GM12878 (cell line): ENCODE measurements around the gene CACNA1A. TPM values are rescaled to one million over a fixed set of nuclear protein-coding genes. Genes with fewer than 3 reads are reported as not detected.

Experiments used
- ATAC-seq: fragments of 200-7000 bp; cut with Tn5 transposase; 3 replicates; pipeline ENCODE4 v1.9.1; 2020; ENCODE audit warnings: mild to moderate bottlenecking, moderate library complexity
- BruUV-seq: library from RNA; stranded (reverse); fragments of 400-500 nt; replicated peaks from 2 replicates; lab custom pipeline; 2021; lab: Mats Ljungman, UMichigan
- CTCF ChIA-PET: fragments of 300-600 bp; sonication (Branson Sonifier 250); formaldehyde crosslinking; extraction: SDS; loops from one replicate; lab custom pipeline; 2021; ENCODE audit warnings: inconsistent platforms; lab: Yijun Ruan, JAX
- POLR2A ChIA-PET: fragments of 350-600 bp; formaldehyde crosslinking; extraction: SDS; loops from one replicate; lab custom pipeline; 2021; ENCODE audit warnings: inconsistent platforms; lab: Charles Lee
- RAD21 ChIA-PET: fragments of 300-600 bp; sonication (Branson Sonifier 250); formaldehyde crosslinking; loops from one replicate; lab custom pipeline; 2023; ENCODE audit warnings: antibody characterized with exemption; ENCODE audit not compliant: unreplicated experiment; lab: Charles Lee
- SMC1A ChIA-PET: fragments of 300-600 bp; sonication (Branson Sonifier 250); formaldehyde crosslinking; loops from one replicate; lab custom pipeline; 2023; ENCODE audit not compliant: unreplicated experiment, uncharacterized antibody; lab: Charles Lee
- DNase-seq: peaks from one replicate; pipeline ENCODE4 v3.0.0-alpha.2; 2011; ENCODE audit warnings: low read depth, low spot score
- FAIRE-seq: peaks from 3 replicates; lab custom pipeline; 2011; peaks lifted over from hg19 to GRCh38; lab: Jason Lieb, UNC
- H2AFZ ChIP-seq: 2 replicates; pipeline ENCODE4 v1.6.0; 2011; ENCODE audit warnings: low read depth, low read length, control low read depth; ENCODE audit not compliant: control insufficient read depth
- H3K27ac ChIP-seq: 2 replicates; pipeline ENCODE4 v1.5.1; 2011; ENCODE audit warnings: control low read depth; ENCODE audit not compliant: control insufficient read depth, insufficient read depth
- H3K27me3 ChIP-seq, 2 experiments: replicated peaks in 1 of 2; 2 replicates each; pipeline versions ENCODE4 v1.6.0 to v1.6.1; 2011; ENCODE audit warnings: low read length in 1 of 2; ENCODE audit not compliant: control insufficient read depth in 2 of 2, insufficient read depth in 2 of 2
- H3K36me3 ChIP-seq, 2 experiments: 2 replicates each; pipeline ENCODE4 v1.5.1; 2011; ENCODE audit warnings: low read length in 1 of 2; ENCODE audit not compliant: control insufficient read depth in 2 of 2, insufficient read depth in 2 of 2
- H3K4me1 ChIP-seq: 2 replicates; pipeline ENCODE4 v1.6.1; 2011; ENCODE audit warnings: mild to moderate bottlenecking, low read length, moderate library complexity, mixed read lengths; ENCODE audit not compliant: control insufficient read depth, insufficient read depth
- H3K4me2 ChIP-seq: 2 replicates; pipeline ENCODE4 v1.6.0; 2011; ENCODE audit warnings: control low read depth; ENCODE audit not compliant: control insufficient read depth, insufficient read depth
- H3K4me3 ChIP-seq: fragments of 200-600 bp; sonication (generic); 2 replicates; pipeline ENCODE4 v1.5.1; 2016
- H3K79me2 ChIP-seq: 2 replicates; pipeline ENCODE4 v1.6.0; 2011; ENCODE audit warnings: low read length; ENCODE audit not compliant: control insufficient read depth, insufficient read depth
- H3K9ac ChIP-seq: 2 replicates; pipeline ENCODE4 v1.8.0; 2011; ENCODE audit warnings: low read length, control low read depth, mixed read lengths; ENCODE audit not compliant: control insufficient read depth, insufficient read depth
- H3K9me3 ChIP-seq: replicated peaks from 3 replicates; pipeline ENCODE4 v1.5.1; 2011; ENCODE audit warnings: mild to moderate bottlenecking, low read length; ENCODE audit not compliant: control insufficient read depth, insufficient read depth
- H4K20me1 ChIP-seq: 2 replicates; pipeline ENCODE4 v1.6.0; 2011; ENCODE audit not compliant: control insufficient read depth, insufficient read depth
- ATF2 ChIP-seq: IDR thresholded peaks from 2 replicates; pipeline ENCODE4 v1.6.1; 2012; ENCODE audit warnings: low read length, inconsistent platforms
- BCL3 ChIP-seq: IDR thresholded peaks from 2 replicates; pipeline ENCODE4 v1.6.1; 2011; ENCODE audit warnings: borderline replicate concordance, low read depth, mild to moderate bottlenecking, moderate library complexity, low read length; ENCODE audit not compliant: insufficient read depth, poor library complexity, severe bottlenecking
- BCLAF1 ChIP-seq: fragments of 450-650 bp; IDR thresholded peaks from 2 replicates; pipeline ENCODE4 v1.6.1; 2017; ENCODE audit warnings: antibody characterized with exemption, mild to moderate bottlenecking, moderate library complexity
- E2F8 ChIP-seq: fragments of 450-650 bp; IDR thresholded peaks from 2 replicates; pipeline ENCODE4 v1.6.1; 2018; ENCODE audit warnings: mild to moderate bottlenecking, low read depth, moderate library complexity; ENCODE audit not compliant: partially characterized antibody
- EED ChIP-seq: sonication (generic); IDR thresholded peaks from 2 replicates; pipeline ENCODE4 v1.6.1; 2016; ENCODE audit warnings: antibody characterized with exemption, low read depth
- HCFC1 ChIP-seq: fragments of 150-350 bp; IDR thresholded peaks from 2 replicates; pipeline ENCODE4 v1.6.1; 2014; ENCODE audit warnings: low read length
- MXI1 ChIP-seq: fragments of 150-350 bp; IDR thresholded peaks from 2 replicates; pipeline ENCODE4 v1.6.1; 2011; ENCODE audit warnings: low read depth, mild to moderate bottlenecking, inconsistent platforms, low read length, improper control_type of control experiment
- RUNX3 ChIP-seq: IDR thresholded peaks from 2 replicates; pipeline ENCODE4 v1.6.1; 2012; ENCODE audit warnings: low read length, inconsistent platforms
- ZNF592 ChIP-seq: fragments of 450-650 bp; IDR thresholded peaks from 2 replicates; pipeline ENCODE4 v1.6.1; 2017; ENCODE audit warnings: mild to moderate bottlenecking, moderate library complexity
- ZZZ3 ChIP-seq: IDR thresholded peaks from 2 replicates; pipeline ENCODE4 v1.6.1; 2011; ENCODE audit warnings: low read depth; ENCODE audit not compliant: control insufficient read depth, insufficient read length
- WGBS: methylation state at CpG from one replicate; pipeline ENCODE4 v1.1.6; 2016; ENCODE audit warnings: low lambda C conversion rate; ENCODE audit not compliant: insufficient replicate concordance, insufficient coverage; ENCODE audit errors: missing lambda C conversion rate; 5-methylcytosine and 5-hydroxymethylcytosine counted together
- in situ Hi-C: fragments of 300-500 bp; cut with MboI; formaldehyde crosslinking; loops from 9 replicates; pipeline ENCODE4 v1.14.3; 2018; ENCODE audit warnings: mixed read lengths
- intact Hi-C: fragments of 100-400 bp; cut with micrococcal nuclease; formaldehyde crosslinking; loops from one replicate; pipeline ENCODE4 v1.14.2; 2022; ENCODE audit not compliant: unreplicated experiment
- polyA plus RNA-seq, 11 experiments: library from polyadenylated mRNA; depleted of rRNA in 4 of 11; unstranded in 6 of 11; stranded (reverse) in 5 of 11; fragments of >200 nt; fragmentation: Nextera tagmentation in 4 of 11; fragmentation: Illumina TruSeq in 1 of 11; extraction: Ambion mirVana in 4 of 11; extraction: Trizol in 1 of 11; gene quantifications; 1 replicate in 1 of 11; 2 replicates in 10 of 11; pipeline versions ENCODE4 v1.2.1 to v1.2.3, GENCODE V29; 2011 to 2016; ENCODE audit warnings: inconsistent platforms in 2 of 11, missing spikeins in 2 of 11, low read depth in 1 of 11
- total RNA-seq, 4 experiments: library from RNA; depleted of rRNA in 3 of 4; stranded (reverse); fragments of >200 nt in 3 of 4; fragmentation: Illumina TruSeq in 1 of 4; extraction: Trizol in 1 of 4; gene quantifications; 2 replicates each; pipeline versions ENCODE4 v1.2.1 to v1.2.3, GENCODE V29; 2013 to 2021

The CACNA1A gene
- total and polyA plus RNA-seq, 10 of the 15 experiments (the other 5 are each of a cell fraction or from before 2014, with no cell fraction given) = 1.1 to 4.4 (median 2.5) TPM

- ATAC-seq (no peak), FAIRE-seq (no peak), DNase-seq (no peak)
- Histone ChIP-seq H3K9me3 (no peaks in the 10 kb centered on the region; the same call in 2 of the 3 replicates), H3K4me1 (no peaks in the 10 kb centered on the region), H3K4me2 (no peak overlapping the region), H3K79me2 (no peaks in the 10 kb centered on the region), H2AFZ (no peak overlapping the region), H3K4me3 (no peak overlapping the region), H3K27ac (no peak overlapping the region), H3K36me3 (no peaks in the 10 kb centered on the region), H3K9ac (no peak overlapping the region), H4K20me1 (no peaks in the 10 kb centered on the region), H3K27me3 (peaks cover 0 to 2% of the 10 kb centered on the region in 2 experiments; a peak in 2 of 4 replicates)
- 26% methylated on average over 19 of the region's 20 CpGs for WGBS
- POLR2A ChIA-PET = interaction anchor here (0.6 kb wide), 1 partner anchor 95 kb away, joined by 3 read pairs; no protein-coding TSS in a partner anchor
- RAD21 ChIA-PET = no interaction called here
- no TSS peak for BruUV-seq
- SMC1A ChIA-PET = no interaction called here
- intact Hi-C loops (no loop called here), in situ Hi-C loops (no loop called here)
- CTCF ChIA-PET = no interaction called here
- TF ChIP-seq ATF2 = no peak
- no peak for TF ChIP-seq ZZZ3
- no peak for TF ChIP-seq EED
- TF ChIP-seq ZNF592 = no peak
- TF ChIP-seq E2F8 = no peak
- TF ChIP-seq MXI1 = no peak
- TF ChIP-seq HCFC1 = no peak
- no peak for TF ChIP-seq BCLAF1
- no peak for TF ChIP-seq RUNX3
- no peak for TF ChIP-seq BCL3
Observed at GRCh38 chr19:13505164-13505695, 1.0 kb downstream of the CACNA1A start.
